ENCODE data around the gene EFNA5.

EFNA5 gene

GRCh38 chr5:107602896-107603295, 67.8 kb downstream of the EFNA5 start:
- DNase-seq (ENCODE audit: low spot score), result no peak

- no peak for DNase-seq (ENCODE audit: low spot score)
These were observed 69.7 kb downstream of the EFNA5 start for GRCh38 chr5:107601076-107601475.

GRCh38 chr5:107598958-107599357, 71.8 kb downstream of the EFNA5 start:
- DNase-seq (ENCODE audit: low spot score), result no peak

- no peak for DNase-seq (ENCODE audit: low spot score)
These were observed 72.9 kb downstream of the EFNA5 start for GRCh38 chr5:107597803-107598202.

- DNase-seq (ENCODE audit: low spot score), result no peak
These were observed 73.5 kb downstream of the EFNA5 start for GRCh38 chr5:107597247-107597646.

GRCh38 chr5:107594253-107595045, 76.3 kb downstream of the EFNA5 start:
- DNase-seq (ENCODE audit: low spot score), result no peak

GRCh38 chr5:107593009-107593408, 77.7 kb downstream of the EFNA5 start:
- DNase-seq (ENCODE audit: low spot score), result no peak

GRCh38 chr5:107592515-107592914, 78.2 kb downstream of the EFNA5 start:
- no peak for DNase-seq (ENCODE audit: low spot score)

- no peak for DNase-seq (ENCODE audit: low spot score)
These were observed 80.1 kb downstream of the EFNA5 start for GRCh38 chr5:107590686-107591085.

- DNase-seq (ENCODE audit: low spot score), result no peak
These were observed 81.1 kb downstream of the EFNA5 start for GRCh38 chr5:107589520-107590193.

- no peak for DNase-seq (ENCODE audit: low spot score)
These were observed 88.1 kb downstream of the EFNA5 start for GRCh38 chr5:107582625-107583024.

GRCh38 chr5:107580889-107581820, 89.6 kb downstream of the EFNA5 start:
- no peak for DNase-seq (ENCODE audit: low spot score)

- DNase-seq (ENCODE audit: low spot score), result no peak
These were observed 92.6 kb downstream of the EFNA5 start for GRCh38 chr5:107578051-107578635.

GRCh38 chr5:107577394-107577950, 93.3 kb downstream of the EFNA5 start:
- no peak for DNase-seq (ENCODE audit: low spot score)

- no peak for DNase-seq (ENCODE audit: low spot score)
These were observed 93.9 kb downstream of the EFNA5 start for GRCh38 chr5:107576736-107577393.

- DNase-seq (ENCODE audit: low spot score), result no peak
These were observed 94.6 kb downstream of the EFNA5 start for GRCh38 chr5:107576155-107576554.

GRCh38 chr5:107574287-107574686, 96.5 kb downstream of the EFNA5 start:
- no peak for DNase-seq (ENCODE audit: low spot score)

GRCh38 chr5:107572715-107573368, 97.9 kb downstream of the EFNA5 start:
- DNase-seq (ENCODE audit: low spot score), result no peak

GRCh38 chr5:107571621-107572536, 98.9 kb downstream of the EFNA5 start:
- DNase-seq (ENCODE audit: low spot score), result peak; percentile 89

Measured in putamen (tissue), 1 donor.